HepG2 (cell line): ENCODE results near the gene LYZ. TPM values are rescaled to one million over a fixed set of nuclear protein-coding genes. Genes with fewer than 3 reads are reported as not detected.
A peak's percentile ranks its signal among the peaks of the same experiment; 100 is the strongest.

Experiments used
- FOSL2 ChIP-seq: sonication (generic); formaldehyde crosslinking; IDR thresholded peaks from 2 replicates; pipeline ENCODE4 v1.4.0; 2020; ENCODE audit warnings: missing genetic modification reagents
- KAT7 ChIP-seq: IDR thresholded peaks from 2 replicates; pipeline ENCODE4 v1.6.1; 2018; ENCODE audit warnings: borderline replicate concordance, missing compliant biosample characterization
- KMT2B ChIP-seq: IDR thresholded peaks from 2 replicates; pipeline ENCODE4 v1.6.1; 2016; ENCODE audit warnings: missing genetic modification reagents, missing compliant biosample characterization
- MBD4 ChIP-seq: IDR thresholded peaks from 2 replicates; pipeline ENCODE4 v1.6.1; 2012; ENCODE audit warnings: low read length, inconsistent platforms, borderline replicate concordance
- RBM39 ChIP-seq: fragments of 200-400 bp; formaldehyde crosslinking; IDR thresholded peaks from one replicate; pipeline ENCODE4 v1.6.1; 2018; ENCODE audit warnings: antibody characterized with exemption, mild to moderate bottlenecking, low read depth, low read length; ENCODE audit not compliant: poor library complexity, severe bottlenecking
- SALL2 ChIP-seq: sonication (generic); formaldehyde crosslinking; IDR thresholded peaks from 2 replicates; pipeline ENCODE4 v1.8.1; 2023; ENCODE audit warnings: mild to moderate bottlenecking, missing genetic modification reagents, inconsistent platforms
- SAP130 ChIP-seq: IDR thresholded peaks from 2 replicates; pipeline ENCODE4 v1.6.1; 2016; ENCODE audit warnings: low read depth
- SIX1 ChIP-seq: sonication (generic); formaldehyde crosslinking; IDR thresholded peaks from 2 replicates; pipeline ENCODE4 v1.4.0; 2020; ENCODE audit warnings: missing genetic modification reagents, borderline replicate concordance
- TRAFD1 ChIP-seq: sonication (generic); formaldehyde crosslinking; IDR thresholded peaks from 2 replicates; pipeline ENCODE4 v1.5.1; 2020; ENCODE audit warnings: missing genetic modification reagents, mild to moderate bottlenecking, borderline replicate concordance
- ZFAT ChIP-seq: sonication (generic); formaldehyde crosslinking; conservative IDR thresholded peaks from 2 replicates; pipeline ENCODE4 v1.8.1; 2023; ENCODE audit warnings: missing genetic modification reagents, inconsistent platforms
- ZFP36L1 ChIP-seq: sonication (generic); formaldehyde crosslinking; IDR thresholded peaks from 2 replicates; pipeline ENCODE4 v1.8.0; 2022; ENCODE audit warnings: mild to moderate bottlenecking, missing genetic modification reagents, moderate library complexity
- ZNF282 ChIP-seq: fragments of 450-650 bp; IDR thresholded peaks from 2 replicates; pipeline ENCODE4 v1.6.1; 2018; ENCODE audit not compliant: partially characterized antibody
- ZNF34 ChIP-seq: sonication (generic); formaldehyde crosslinking; IDR thresholded peaks from 2 replicates; pipeline ENCODE4 v1.4.0; 2020; ENCODE audit warnings: mild to moderate bottlenecking, missing genetic modification reagents, borderline replicate concordance
- ZNF431 ChIP-seq: sonication (generic); formaldehyde crosslinking; IDR thresholded peaks from 2 replicates; pipeline ENCODE4 v1.9.0; 2022; ENCODE audit warnings: missing genetic modification reagents, low read depth, mild to moderate bottlenecking, borderline replicate concordance
- ZNF768 ChIP-seq: sonication (generic); formaldehyde crosslinking; IDR thresholded peaks from 2 replicates; pipeline ENCODE4 v1.4.0; 2020; ENCODE audit warnings: missing genetic modification reagents
- ZSCAN25 ChIP-seq: sonication (generic); formaldehyde crosslinking; IDR thresholded peaks from 2 replicates; pipeline ENCODE4 v1.8.0; 2022; ENCODE audit warnings: mild to moderate bottlenecking, missing genetic modification reagents
- polyA plus RNA-seq, 8 experiments: library from polyadenylated mRNA; depleted of rRNA in 3 of 8; stranded (reverse) in 7 of 8; unstranded in 1 of 8; fragments of >200 nt; fragmentation: Illumina TruSeq in 4 of 8; extraction: Trizol in 4 of 8; gene quantifications; 2 replicates each; pipeline versions ENCODE4 v1.2.1 to v1.2.3, GENCODE V29; 2011 to 2016; ENCODE audit warnings: low read depth in 4 of 8, missing spikeins in 1 of 8, mixed read lengths in 1 of 8; ENCODE audit not compliant: insufficient read depth in 1 of 8
- total RNA-seq, 5 experiments: library from RNA; depleted of rRNA; stranded (reverse); fragments of >200 nt; fragmentation: Illumina TruSeq; extraction: Trizol; gene quantifications; 2 replicates each; pipeline ENCODE4 v1.2.3, GENCODE V29; 2016; ENCODE audit warnings: low read depth in 1 of 5
- TF ChIP-seq, protein P1 (sequence below): sonication (generic); formaldehyde crosslinking; IDR thresholded peaks from 2 replicates; pipeline ENCODE4 v1.9.0; 2022; ENCODE audit warnings: missing genetic modification reagents, mild to moderate bottlenecking, borderline replicate concordance
- TF ChIP-seq, protein P2 (sequence below): sonication (generic); formaldehyde crosslinking; IDR thresholded peaks from 2 replicates; pipeline ENCODE4 v1.4.0; 2020; ENCODE audit warnings: missing genetic modification reagents
- TF ChIP-seq, protein P3 (sequence below): sonication (generic); formaldehyde crosslinking; IDR thresholded peaks from 2 replicates; pipeline ENCODE4 v1.4.0; 2020; ENCODE audit warnings: missing genetic modification reagents, borderline replicate concordance

Gene LYZ
- total and polyA plus RNA-seq, 2 of the 13 experiments (the other 11 are each of a cell fraction or from before 2014, with no cell fraction given), result 1,788 to 2,054 TPM

- TF ChIP-seq MBD4 (0 out of 2 replicates have a peak, but pooled peaks have one; percentile 22), SALL2 (no peak), ZNF282 (no peak), KMT2B (CRISPR knock-in tag) (peak; percentile 30; the same call in 1 of the 2 replicates), ZSCAN25 (CRISPR knock-in tag) (0 out of 2 replicates have a peak, but pooled peaks have one; percentile 3), SIX1 (CRISPR knock-in tag) (no peak), ZFAT (CRISPR knock-in tag) (peak; percentile 67; the same call in 1 of the 2 replicates), ZNF34 (0 out of 2 replicates have a peak, but pooled peaks have one; percentile 31), ZFP36L1 (CRISPR knock-in tag) (no peak), TRAFD1 (CRISPR knock-in tag) (no peak), ZNF768 (CRISPR knock-in tag) (peak; percentile 31; the same call in 1 of the 2 replicates), ZNF431 (CRISPR knock-in tag) (no peak), FOSL2 (CRISPR knock-in tag) (no peak), RBM39 (peak; percentile 44), SAP130 (peak; percentile 11; the same call in 1 of the 2 replicates), KAT7 (CRISPR knock-in tag) (peak; percentile 78)
- TF ChIP-seq, protein P1, sequence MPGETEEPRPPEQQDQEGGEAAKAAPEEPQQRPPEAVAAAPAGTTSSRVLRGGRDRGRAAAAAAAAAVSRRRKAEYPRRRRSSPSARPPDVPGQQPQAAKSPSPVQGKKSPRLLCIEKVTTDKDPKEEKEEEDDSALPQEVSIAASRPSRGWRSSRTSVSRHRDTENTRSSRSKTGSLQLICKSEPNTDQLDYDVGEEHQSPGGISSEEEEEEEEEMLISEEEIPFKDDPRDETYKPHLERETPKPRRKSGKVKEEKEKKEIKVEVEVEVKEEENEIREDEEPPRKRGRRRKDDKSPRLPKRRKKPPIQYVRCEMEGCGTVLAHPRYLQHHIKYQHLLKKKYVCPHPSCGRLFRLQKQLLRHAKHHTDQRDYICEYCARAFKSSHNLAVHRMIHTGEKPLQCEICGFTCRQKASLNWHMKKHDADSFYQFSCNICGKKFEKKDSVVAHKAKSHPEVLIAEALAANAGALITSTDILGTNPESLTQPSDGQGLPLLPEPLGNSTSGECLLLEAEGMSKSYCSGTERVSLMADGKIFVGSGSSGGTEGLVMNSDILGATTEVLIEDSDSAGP (CRISPR knock-in tag), result peak; percentile 39; the same call in 1 of the 2 replicates
- TF ChIP-seq, protein P2, sequence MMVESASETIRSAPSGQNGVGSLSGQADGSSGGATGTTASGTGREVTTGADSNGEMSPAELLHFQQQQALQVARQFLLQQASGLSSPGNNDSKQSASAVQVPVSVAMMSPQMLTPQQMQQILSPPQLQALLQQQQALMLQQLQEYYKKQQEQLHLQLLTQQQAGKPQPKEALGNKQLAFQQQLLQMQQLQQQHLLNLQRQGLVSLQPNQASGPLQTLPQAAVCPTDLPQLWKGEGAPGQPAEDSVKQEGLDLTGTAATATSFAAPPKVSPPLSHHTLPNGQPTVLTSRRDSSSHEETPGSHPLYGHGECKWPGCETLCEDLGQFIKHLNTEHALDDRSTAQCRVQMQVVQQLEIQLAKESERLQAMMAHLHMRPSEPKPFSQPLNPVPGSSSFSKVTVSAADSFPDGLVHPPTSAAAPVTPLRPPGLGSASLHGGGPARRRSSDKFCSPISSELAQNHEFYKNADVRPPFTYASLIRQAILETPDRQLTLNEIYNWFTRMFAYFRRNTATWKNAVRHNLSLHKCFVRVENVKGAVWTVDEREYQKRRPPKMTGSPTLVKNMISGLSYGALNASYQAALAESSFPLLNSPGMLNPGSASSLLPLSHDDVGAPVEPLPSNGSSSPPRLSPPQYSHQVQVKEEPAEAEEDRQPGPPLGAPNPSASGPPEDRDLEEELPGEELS, result peak; percentile 38; the same call in 1 of the 2 replicates
- TF ChIP-seq, protein P3, sequence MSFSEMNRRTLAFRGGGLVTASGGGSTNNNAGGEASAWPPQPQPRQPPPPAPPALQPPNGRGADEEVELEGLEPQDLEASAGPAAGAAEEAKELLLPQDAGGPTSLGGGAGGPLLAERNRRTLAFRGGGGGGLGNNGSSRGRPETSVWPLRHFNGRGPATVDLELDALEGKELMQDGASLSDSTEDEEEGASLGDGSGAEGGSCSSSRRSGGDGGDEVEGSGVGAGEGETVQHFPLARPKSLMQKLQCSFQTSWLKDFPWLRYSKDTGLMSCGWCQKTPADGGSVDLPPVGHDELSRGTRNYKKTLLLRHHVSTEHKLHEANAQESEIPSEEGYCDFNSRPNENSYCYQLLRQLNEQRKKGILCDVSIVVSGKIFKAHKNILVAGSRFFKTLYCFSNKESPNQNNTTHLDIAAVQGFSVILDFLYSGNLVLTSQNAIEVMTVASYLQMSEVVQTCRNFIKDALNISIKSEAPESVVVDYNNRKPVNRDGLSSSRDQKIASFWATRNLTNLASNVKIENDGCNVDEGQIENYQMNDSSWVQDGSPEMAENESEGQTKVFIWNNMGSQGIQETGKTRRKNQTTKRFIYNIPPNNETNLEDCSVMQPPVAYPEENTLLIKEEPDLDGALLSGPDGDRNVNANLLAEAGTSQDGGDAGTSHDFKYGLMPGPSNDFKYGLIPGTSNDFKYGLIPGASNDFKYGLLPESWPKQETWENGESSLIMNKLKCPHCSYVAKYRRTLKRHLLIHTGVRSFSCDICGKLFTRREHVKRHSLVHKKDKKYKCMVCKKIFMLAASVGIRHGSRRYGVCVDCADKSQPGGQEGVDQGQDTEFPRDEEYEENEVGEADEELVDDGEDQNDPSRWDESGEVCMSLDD (CRISPR knock-in tag), result 0 out of 2 replicates have a peak, but pooled peaks have one; percentile 54
Observed at GRCh38 chr12:69331909-69332684, 16.1 kb upstream of the LYZ start (continued).
